Spleen (tissue), 11 donors: ENCODE data around the gene RASA3. TPM values are rescaled to one million over a fixed set of nuclear protein-coding genes. Genes with fewer than 3 reads are reported as not detected.
"Not testable (repeated sequence)": the region's sequence is repeated elsewhere in the genome, so short reads cannot be mapped to it uniquely, and the experiment has no call there.

Experiments used
- DNase-seq: peaks from one replicate; pipeline ENCODE4 v3.0.0-alpha.2; 2020
- H3K27ac ChIP-seq, 8 donors: fragments of 200-600 bp; sonication (generic) in 7 of 8; 1 replicate in 4 of 8; 2 replicates in 4 of 8; pipeline versions ENCODE4 v1.5.0 to v1.8.0; 2016 to 2021; ENCODE audit warnings: inconsistent platforms in 4 of 8, mild to moderate bottlenecking in 4 of 8, moderate library complexity in 1 of 8
- H3K27me3 ChIP-seq, 7 donors: fragments of 200-600 bp; sonication (generic) in 6 of 7; replicated peaks in 1 of 7; 1 replicate in 4 of 7; 2 replicates in 3 of 7; pipeline versions ENCODE4 v1.5.0 to v1.8.0; 2016 to 2021; ENCODE audit warnings: inconsistent platforms in 3 of 7, mild to moderate bottlenecking in 1 of 7
- H3K36me3 ChIP-seq, 6 donors: fragments of 200-600 bp; sonication (generic) in 5 of 6; 1 replicate in 4 of 6; 2 replicates in 2 of 6; pipeline versions ENCODE4 v1.5.0 to v1.8.0; 2016 to 2021; ENCODE audit warnings: inconsistent platforms in 2 of 6
- H3K4me1 ChIP-seq, 6 donors: fragments of 200-600 bp; sonication (generic) in 5 of 6; 1 replicate in 3 of 6; 2 replicates in 3 of 6; pipeline versions ENCODE4 v1.5.0 to v1.8.0; 2016 to 2021; ENCODE audit warnings: inconsistent platforms in 3 of 6
- H3K4me3 ChIP-seq, 8 donors: fragments of 200-600 bp; sonication (generic) in 7 of 8; 1 replicate in 4 of 8; 2 replicates in 4 of 8; pipeline versions ENCODE4 v1.5.0 to v1.8.0; 2016 to 2021; ENCODE audit warnings: inconsistent platforms in 4 of 8, mild to moderate bottlenecking in 4 of 8, moderate library complexity in 2 of 8
- H3K9me3 ChIP-seq, 8 donors: fragments of 200-600 bp; sonication (generic) in 7 of 8; 1 replicate in 4 of 8; 2 replicates in 4 of 8; pipeline versions ENCODE4 v1.5.0 to v1.8.0; 2016 to 2021; ENCODE audit warnings: inconsistent platforms in 4 of 8
- CTCF ChIP-seq, 11 experiments: fragments of 200-600 bp in 7 of 11; fragments of 450-650 bp in 4 of 11; sonication (generic) in 4 of 11; IDR thresholded peaks in 8 of 11; conservative IDR thresholded peaks in 3 of 11; 1 replicate in 7 of 11; 2 replicates in 4 of 11; pipeline versions ENCODE4 v1.4.0 to v1.8.0; 2016 to 2021; ENCODE audit warnings: antibody characterized with exemption in 11 of 11, inconsistent platforms in 4 of 11, mild to moderate bottlenecking in 1 of 11
- POLR2A ChIP-seq, 3 donors: fragments of 450-650 bp; IDR thresholded peaks; one replicate each; pipeline ENCODE4 v1.5.1; 2017; ENCODE audit warnings: antibody characterized with exemption in 3 of 3, mild to moderate bottlenecking in 1 of 3
- POLR2AphosphoS5 ChIP-seq, 3 donors: sonication (generic); formaldehyde crosslinking; IDR thresholded peaks; one replicate each; pipeline ENCODE4 v1.5.1; 2017; ENCODE audit warnings: antibody characterized with exemption in 3 of 3
- WGBS, 5 donors: extraction: QIAGEN DNeasy Blood & Tissue Kit in 3 of 5; methylation state at CpG; one replicate each; pipeline versions ENCODE4 v1.1.5 to v1.1.7; 2013 to 2018; 5-methylcytosine and 5-hydroxymethylcytosine counted together
- intact Hi-C: fragments of 100-400 bp; cut with DNase I; formaldehyde crosslinking; loops from one replicate; pipeline ENCODE4 v1.15.0; 2023; ENCODE audit warnings: low total_unique reads
- polyA plus RNA-seq, 3 donors: library from polyadenylated mRNA; stranded (reverse); fragments of 200-250 nt; gene quantifications; one replicate each; pipeline ENCODE4 v1.2.1, GENCODE V29; 2013
- total RNA-seq, 7 donors: library from RNA; depleted of rRNA in 3 of 7; stranded (reverse); fragments of >200 nt in 3 of 7; fragmentation: NEBNext Ultra II Directional in 4 of 7; extraction: Animal tissue kit (Norgen Biotek cat#: 25700) in 4 of 7; gene quantifications; one replicate each; pipeline versions ENCODE4 v1.1.0 to v1.2.1, GENCODE V29; 2016 to 2021
- donor health status: healthy with polysubstance abuse.
- donor health status: DM: no; HTN: no; CAD: no; lungs with moderate emphysema.
- donor health status: DM: no; HTN: no; CAD: no.
- donor health status: Bipolar disorder and iron deficiency.
- donor health status: healthy.
- donor health status: DM: no; HTN: no; CAD: no.
- donor health status: DM: yes; HTN: yes; CAD: no.

Gene RASA3
- total and polyA plus RNA-seq, 10 donors: 11.7 to 52.8 (median 47.7) TPM

GRCh38 chr13:114078461-114079451, 53.7 kb downstream of the RASA3 start:
- peaks cover 0 to 45% (median 17%) of the 10 kb centered on the region in 6 donors for H3K4me1 ChIP-seq
- TF ChIP-seq POLR2AphosphoS5 (IDR thresholded peaks at IDR 0.05) (peak in 2 of 3 donors; percentile 40 to 56), POLR2A (IDR thresholded peaks at IDR 0.05) (no peak)
- DNase-seq: peak; percentile 75
- H3K36me3 ChIP-seq: peaks cover 0 to 64% (median 5%) of the 10 kb centered on the region in 6 donors
- H3K9me3 ChIP-seq: no peaks in the 10 kb centered on the region
- no peaks in the 10 kb centered on the region for H3K27me3 ChIP-seq
- H3K27ac ChIP-seq: peak overlapping the region in 4 of 8 donors; percentile 13 to 53 (median 35)
- H3K4me3 ChIP-seq: no peak overlapping the region
- intact Hi-C loops: no loop called here
- 83 to 91% (median 88%) methylated on average over 32 to 38 of the region's 38 CpGs for WGBS, 5 donors

- no peak for TF ChIP-seq POLR2A (IDR thresholded peaks at IDR 0.05)
- peak in 1 of 3 donors; percentile 27 for TF ChIP-seq POLR2AphosphoS5 (IDR thresholded peaks at IDR 0.05)
- TF ChIP-seq CTCF (IDR thresholded peaks at IDR 0.05 in 8 of 11, conservative IDR thresholded peaks at IDR 0.05 in 3 of 11): no peak
- no peak for DNase-seq
- Histone ChIP-seq H3K27me3 (no peaks in the 10 kb centered on the region), H3K4me1 (peaks cover 0 to 45% (median 17%) of the 10 kb centered on the region in 6 donors), H3K36me3 (peaks cover 0 to 72% (median 7%) of the 10 kb centered on the region in 6 donors), H3K27ac (peak overlapping the region in 2 of 8 donors; percentile 13 to 53), H3K9me3 (no peaks in the 10 kb centered on the region), H3K4me3 (no peak overlapping the region)
- intact Hi-C loops: no loop called here
- WGBS, 5 donors: 84 to 92% (median 88%) methylated on average over 13 of the region's 13 CpGs
These were observed 54.5 kb downstream of the RASA3 start for GRCh38 chr13:114077933-114078325.

- TF ChIP-seq POLR2AphosphoS5 (IDR thresholded peaks at IDR 0.05): no peak
- TF ChIP-seq CTCF (IDR thresholded peaks at IDR 0.05 in 8 of 11, conservative IDR thresholded peaks at IDR 0.05 in 3 of 11): no peak
- no peak for TF ChIP-seq POLR2A (IDR thresholded peaks at IDR 0.05)
- DNase-seq: no peak
- Histone ChIP-seq H3K4me3 (no peak overlapping the region), H3K9me3 (no peaks in the 10 kb centered on the region), H3K27me3 (no peaks in the 10 kb centered on the region), H3K4me1 (peaks cover 0 to 45% (median 17%) of the 10 kb centered on the region in 6 donors), H3K27ac (no peak overlapping the region), H3K36me3 (peaks cover 0 to 78% (median 9%) of the 10 kb centered on the region in 6 donors)
- WGBS, 5 donors: 89 to 95% (median 92%) methylated on average over 34 of the region's 34 CpGs
- intact Hi-C loops: no loop called here
These were observed 55.1 kb downstream of the RASA3 start for GRCh38 chr13:114077099-114077932.

- WGBS, 5 donors: 94 to 98% (median 97%) methylated on average over 18 to 35 of the region's 35 CpGs
- peaks cover 0 to 39% (median 17%) of the 10 kb centered on the region in 6 donors for H3K4me1 ChIP-seq
- H3K9me3 ChIP-seq: no peaks in the 10 kb centered on the region
- H3K36me3 ChIP-seq: peaks cover 0 to 78% (median 12%) of the 10 kb centered on the region in 6 donors
- no peaks in the 10 kb centered on the region for H3K27me3 ChIP-seq
- no peak overlapping the region for H3K27ac ChIP-seq
- intact Hi-C loops: no loop called here
- TF ChIP-seq POLR2AphosphoS5 (IDR thresholded peaks at IDR 0.05) (peak in 1 of 3 donors; percentile 31), CTCF (IDR thresholded peaks at IDR 0.05 in 8 of 11, conservative IDR thresholded peaks at IDR 0.05 in 3 of 11) (no peak)
- DNase-seq: no peak
- no peak overlapping the region for H3K4me3 ChIP-seq
These were observed 55.9 kb downstream of the RASA3 start for GRCh38 chr13:114076329-114077090.

- H3K4me3 ChIP-seq, H3K9me3 ChIP-seq, intact Hi-C loops, H3K27ac ChIP-seq, DNase-seq, H3K27me3 ChIP-seq: not testable (repeated sequence)
- WGBS, 5 donors: 95 to 99% (median 97%) methylated on average over 35 to 45 of the region's 45 CpGs
- peaks cover 0 to 78% (median 12%) of the 10 kb centered on the region in 6 donors for H3K36me3 ChIP-seq
- peaks cover 0 to 33% (median 17%) of the 10 kb centered on the region in 6 donors for H3K4me1 ChIP-seq
These were observed 56.6 kb downstream of the RASA3 start for GRCh38 chr13:114075811-114076210.
